Measurements from ENCODE around the gene ANKMY2. TPM values are rescaled to one million over a fixed set of nuclear protein-coding genes. Genes with fewer than 3 reads are reported as not detected.
A peak's percentile ranks its signal among the peaks of the same experiment; 100 is the strongest.

Gene ANKMY2
- total and polyA plus RNA-seq, 2 donors (not counting 1 experiment from before 2014, with no cell fraction given) = 34.3 to 50.4 TPM

GRCh38 chr7:16646472-16647072 lies 1.0 kb upstream of the ANKMY2 start:
- Histone ChIP-seq H3K36me3 (ENCODE audit: control insufficient read depth, insufficient read depth, low read length) (no peaks in the 10 kb centered on the region), H3K27ac (ENCODE audit: insufficient read depth, low read length) (peak overlapping the region; percentile 95), H2AFZ (ENCODE audit: low read length) (peak overlapping the region; percentile 86), H4K20me1 (ENCODE audit: control insufficient read depth, extremely low read depth, insufficient read depth, low read length) (no peaks in the 10 kb centered on the region), H3K9ac (ENCODE audit: insufficient read depth, low read length) (peak overlapping the region; percentile 86), H3K4me3 (replicated peaks in 1 of 4; ENCODE audit: control extremely low read depth in 1 of 4, insufficient read depth in 1 of 4, low read depth in 3 of 4, low read length in 4 of 4) (peak overlapping the region; percentile 75 to 96 (median 80)), H3K27me3 (ENCODE audit: control insufficient read depth, insufficient read depth, low read length) (no peaks in the 10 kb centered on the region), H3K9me3 (ENCODE audit: control insufficient read depth, insufficient read depth, low read depth, low read length) (no peaks in the 10 kb centered on the region), H3K4me2 (ENCODE audit: extremely low read depth, insufficient read depth, low read length) (peak overlapping the region; percentile 82), H3K79me2 (ENCODE audit: control insufficient read depth, insufficient read depth, low read length) (peaks cover 57% of the 10 kb centered on the region), H3K4me1 (ENCODE audit: control insufficient read depth, extremely low read depth, insufficient read depth, low read length) (no peaks in the 10 kb centered on the region)
- DNase-seq (ENCODE audit: low read depth in 2 of 2) = peak; percentile 11 to 43
- TF ChIP-seq EZH2 (IDR thresholded peaks at IDR 0.05; ENCODE audit: low read length, missing control alignments) (no peak), CTCF (conservative IDR thresholded peaks at IDR 0.05 in 1 of 2, IDR thresholded peaks at IDR 0.05 in 1 of 2; ENCODE audit: low read depth in 1 of 2, low read length in 2 of 2) (no peak)

GRCh38 chr7:16644636-16645592 lies 640 bp downstream of the ANKMY2 start:
- Histone ChIP-seq H3K36me3 (ENCODE audit: control insufficient read depth, insufficient read depth, low read length) (no peaks in the 10 kb centered on the region), H3K79me2 (ENCODE audit: control insufficient read depth, insufficient read depth, low read length) (peaks cover 56% of the 10 kb centered on the region), H4K20me1 (ENCODE audit: control insufficient read depth, extremely low read depth, insufficient read depth, low read length) (no peaks in the 10 kb centered on the region), H3K27me3 (ENCODE audit: control insufficient read depth, insufficient read depth, low read length) (no peaks in the 10 kb centered on the region), H3K9ac (ENCODE audit: insufficient read depth, low read length) (peak overlapping the region; percentile 48), H2AFZ (ENCODE audit: low read length) (peak overlapping the region; percentile 94), H3K27ac (ENCODE audit: insufficient read depth, low read length) (peak overlapping the region; percentile 95), H3K9me3 (ENCODE audit: control insufficient read depth, insufficient read depth, low read depth, low read length) (no peaks in the 10 kb centered on the region), H3K4me1 (ENCODE audit: control insufficient read depth, extremely low read depth, insufficient read depth, low read length) (no peaks in the 10 kb centered on the region), H3K4me2 (ENCODE audit: extremely low read depth, insufficient read depth, low read length) (peak overlapping the region; percentile 88), H3K4me3 (replicated peaks in 1 of 4; ENCODE audit: control extremely low read depth in 1 of 4, insufficient read depth in 1 of 4, low read depth in 3 of 4, low read length in 4 of 4) (peak overlapping the region; percentile 74 to 82 (median 78))
- TF ChIP-seq EZH2 (IDR thresholded peaks at IDR 0.05; ENCODE audit: low read length, missing control alignments) (no peak), CTCF (conservative IDR thresholded peaks at IDR 0.05 in 1 of 2, IDR thresholded peaks at IDR 0.05 in 1 of 2; ENCODE audit: low read depth in 1 of 2, low read length in 2 of 2) (no peak)
- DNase-seq (ENCODE audit: low read depth in 2 of 2) = peak; percentile 50 to 58

- Histone ChIP-seq H3K4me1 (ENCODE audit: control insufficient read depth, extremely low read depth, insufficient read depth, low read length) (no peaks in the 10 kb centered on the region), H3K27ac (ENCODE audit: insufficient read depth, low read length) (peak overlapping the region; percentile 95), H4K20me1 (ENCODE audit: control insufficient read depth, extremely low read depth, insufficient read depth, low read length) (no peaks in the 10 kb centered on the region), H3K79me2 (ENCODE audit: control insufficient read depth, insufficient read depth, low read length) (peaks cover 50% of the 10 kb centered on the region), H3K9ac (ENCODE audit: insufficient read depth, low read length) (peak overlapping the region; percentile 48), H2AFZ (ENCODE audit: low read length) (peak overlapping the region; percentile 94), H3K4me3 (replicated peaks in 1 of 4; ENCODE audit: control extremely low read depth in 1 of 4, insufficient read depth in 1 of 4, low read depth in 3 of 4, low read length in 4 of 4) (peak overlapping the region; percentile 74 to 82 (median 78)), H3K4me2 (ENCODE audit: extremely low read depth, insufficient read depth, low read length) (peak overlapping the region; percentile 88), H3K9me3 (ENCODE audit: control insufficient read depth, insufficient read depth, low read depth, low read length) (no peaks in the 10 kb centered on the region), H3K27me3 (ENCODE audit: control insufficient read depth, insufficient read depth, low read length) (no peaks in the 10 kb centered on the region), H3K36me3 (ENCODE audit: control insufficient read depth, insufficient read depth, low read length) (no peaks in the 10 kb centered on the region)
- DNase-seq (ENCODE audit: low read depth in 2 of 2) = no peak
- TF ChIP-seq EZH2 (IDR thresholded peaks at IDR 0.05; ENCODE audit: low read length, missing control alignments) = no peak
- no peak for TF ChIP-seq CTCF (conservative IDR thresholded peaks at IDR 0.05 in 1 of 2, IDR thresholded peaks at IDR 0.05 in 1 of 2; ENCODE audit: low read depth in 1 of 2, low read length in 2 of 2)
Measured at GRCh38 chr7:16644157-16644556, 1.4 kb downstream of the ANKMY2 start.
